HG03571 (cell line): ENCODE results near the gene FGF12.
"Not testable (repeated sequence)": the region's sequence is repeated elsewhere in the genome, so short reads cannot be mapped to it uniquely, and the experiment has no call there.

Source experiments
- ATAC-seq: cut with Tn5 transposase; IDR thresholded peaks from one replicate; pipeline ENCODE4 v1.9.1; 2021; ENCODE audit not compliant: unreplicated experiment

Gene FGF12

DNA sequence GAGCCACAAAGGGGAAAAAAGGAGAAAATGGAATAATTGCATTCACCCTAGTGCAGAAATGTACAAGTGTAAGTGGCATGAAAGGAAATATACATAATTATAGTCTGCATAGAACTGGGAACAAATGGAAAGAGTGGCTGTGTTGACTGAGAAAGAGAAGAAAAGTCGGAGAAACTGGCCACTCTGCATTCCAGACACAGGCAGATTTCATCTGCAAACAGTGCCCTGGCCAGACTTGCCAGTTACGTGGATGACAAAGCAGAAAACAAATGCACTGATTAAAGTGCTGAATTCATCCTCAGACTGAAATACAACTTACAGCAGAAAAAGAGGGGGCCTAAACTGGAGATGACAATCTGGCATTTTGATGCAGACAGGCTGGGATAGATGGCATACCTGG lies 129.8 kb downstream of the FGF12 start:
- ATAC-seq = no peak

DNA sequence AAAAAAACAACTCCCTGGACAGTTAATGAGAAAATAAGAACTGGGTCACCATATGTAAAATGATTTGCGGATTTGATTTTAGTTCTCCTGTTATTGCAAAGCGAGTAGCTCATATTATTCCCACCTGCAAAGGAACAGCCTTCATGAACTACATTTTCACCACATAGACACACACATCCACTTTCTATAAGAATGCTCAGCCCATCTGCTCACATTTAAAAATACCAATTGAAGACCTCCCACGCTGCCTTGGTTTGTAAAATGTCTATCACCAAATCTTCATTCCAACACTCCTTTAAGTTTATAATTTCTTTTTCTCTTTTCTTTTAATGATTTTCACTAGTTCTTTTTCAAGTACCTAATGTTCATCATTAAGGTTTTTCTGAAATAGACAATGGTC lies 148.6 kb downstream of the FGF12 start:
- no peak for ATAC-seq

DNA sequence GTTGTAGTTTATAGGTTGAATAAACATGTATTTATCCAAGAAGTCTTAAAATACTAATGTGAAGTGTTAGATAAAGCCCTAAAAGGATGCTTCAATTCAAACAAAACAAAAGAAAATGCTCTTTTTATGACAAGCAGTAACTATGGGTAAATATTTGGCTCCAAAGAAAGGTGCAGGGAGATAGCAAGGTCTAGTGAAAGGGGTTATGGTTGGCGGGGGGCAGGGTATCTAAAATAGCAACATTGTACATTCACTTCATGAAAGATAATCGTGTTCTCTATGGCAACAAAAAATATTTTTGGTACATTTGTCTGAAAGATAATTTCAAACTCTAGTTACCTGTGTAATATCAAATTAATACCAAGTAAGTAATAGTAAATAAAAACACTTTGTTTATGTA lies 149.5 kb downstream of the FGF12 start:
- ATAC-seq = no peak

DNA sequence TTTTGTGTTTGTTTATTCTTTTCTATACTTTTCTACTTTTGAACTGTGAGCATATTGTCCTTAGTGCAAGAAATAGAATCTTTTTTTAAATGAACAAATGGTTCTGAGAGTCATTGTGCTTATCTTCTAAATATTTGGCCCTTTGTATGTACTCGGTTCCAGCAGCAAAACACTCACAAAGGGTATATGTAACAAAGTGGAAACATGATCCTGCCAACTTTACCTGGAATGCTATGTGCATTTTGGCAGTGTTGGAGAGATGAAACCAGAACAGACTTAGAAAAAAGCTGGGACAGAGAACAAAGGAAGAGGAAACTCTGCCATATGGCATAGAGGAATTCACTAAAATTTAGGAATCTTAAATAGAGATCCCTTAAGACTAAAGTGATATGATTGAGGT lies 150.1 kb downstream of the FGF12 start:
- no peak for ATAC-seq

DNA sequence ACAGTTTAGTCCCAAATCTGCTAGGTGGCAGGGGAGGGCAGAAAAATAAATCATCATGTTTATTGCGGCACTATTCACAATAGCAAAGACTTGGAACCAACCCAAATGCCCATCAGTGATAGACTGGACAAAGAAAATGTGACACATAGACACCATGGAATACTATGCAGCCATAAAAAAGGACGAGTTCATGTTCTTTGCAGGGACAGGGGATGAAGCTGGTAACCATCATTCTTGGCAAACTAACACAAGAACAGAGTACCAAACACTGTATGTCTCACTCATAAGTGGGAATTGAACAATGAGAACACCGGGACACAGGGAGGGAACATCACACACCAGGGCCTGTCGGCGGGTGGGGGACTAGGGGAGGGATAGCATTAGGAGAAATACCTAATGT lies 150.6 kb downstream of the FGF12 start:
- ATAC-seq = not testable (repeated sequence)

DNA sequence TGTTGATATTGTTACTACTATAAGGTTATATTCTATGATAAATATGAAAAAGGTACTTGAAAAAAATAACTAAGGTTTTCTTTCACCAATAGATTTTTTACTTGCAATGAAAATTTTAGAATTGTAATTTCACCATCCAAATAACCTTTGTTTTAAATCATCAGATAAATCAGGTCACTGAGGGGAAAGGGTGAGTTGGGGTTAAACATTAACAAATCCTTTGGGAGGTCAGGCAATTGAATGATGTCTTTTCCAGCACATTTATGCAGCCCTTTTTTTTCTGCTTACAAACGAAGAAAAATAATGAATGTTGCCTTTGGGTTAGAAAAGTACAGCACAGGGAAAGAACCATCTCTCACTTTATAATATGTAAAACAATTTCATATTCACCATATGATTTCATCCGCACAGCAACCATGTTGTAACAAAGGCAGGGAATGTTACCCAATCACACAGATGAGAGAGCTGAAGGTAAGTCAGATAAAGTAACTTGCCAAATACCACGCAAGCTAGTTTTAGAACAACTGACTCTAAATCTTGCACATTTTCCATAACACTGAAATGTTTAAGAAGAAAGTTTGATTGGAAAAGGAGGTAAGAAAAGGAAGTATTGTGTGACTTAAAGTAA lies 151.3 kb downstream of the FGF12 start:
- no peak for ATAC-seq

DNA sequence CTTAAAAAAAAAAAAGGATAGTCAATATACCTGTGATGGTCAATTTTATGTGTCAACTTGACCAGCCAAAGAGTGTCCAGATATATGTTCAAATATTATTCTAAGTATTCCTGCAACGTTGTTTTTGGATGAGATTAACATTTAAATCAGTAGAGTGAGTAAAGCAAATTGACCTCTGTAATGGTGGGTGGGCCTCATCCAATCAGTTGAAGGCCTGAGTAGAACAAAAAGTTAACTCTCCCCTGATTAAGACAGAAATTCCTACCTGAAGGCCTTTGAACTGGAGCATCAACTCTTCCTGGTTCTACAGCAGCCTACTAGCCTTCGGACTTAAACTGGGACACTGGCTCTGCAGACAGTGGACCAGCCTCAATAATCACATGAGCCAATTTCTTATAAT lies 154.1 kb downstream of the FGF12 start:
- no peak for ATAC-seq

DNA sequence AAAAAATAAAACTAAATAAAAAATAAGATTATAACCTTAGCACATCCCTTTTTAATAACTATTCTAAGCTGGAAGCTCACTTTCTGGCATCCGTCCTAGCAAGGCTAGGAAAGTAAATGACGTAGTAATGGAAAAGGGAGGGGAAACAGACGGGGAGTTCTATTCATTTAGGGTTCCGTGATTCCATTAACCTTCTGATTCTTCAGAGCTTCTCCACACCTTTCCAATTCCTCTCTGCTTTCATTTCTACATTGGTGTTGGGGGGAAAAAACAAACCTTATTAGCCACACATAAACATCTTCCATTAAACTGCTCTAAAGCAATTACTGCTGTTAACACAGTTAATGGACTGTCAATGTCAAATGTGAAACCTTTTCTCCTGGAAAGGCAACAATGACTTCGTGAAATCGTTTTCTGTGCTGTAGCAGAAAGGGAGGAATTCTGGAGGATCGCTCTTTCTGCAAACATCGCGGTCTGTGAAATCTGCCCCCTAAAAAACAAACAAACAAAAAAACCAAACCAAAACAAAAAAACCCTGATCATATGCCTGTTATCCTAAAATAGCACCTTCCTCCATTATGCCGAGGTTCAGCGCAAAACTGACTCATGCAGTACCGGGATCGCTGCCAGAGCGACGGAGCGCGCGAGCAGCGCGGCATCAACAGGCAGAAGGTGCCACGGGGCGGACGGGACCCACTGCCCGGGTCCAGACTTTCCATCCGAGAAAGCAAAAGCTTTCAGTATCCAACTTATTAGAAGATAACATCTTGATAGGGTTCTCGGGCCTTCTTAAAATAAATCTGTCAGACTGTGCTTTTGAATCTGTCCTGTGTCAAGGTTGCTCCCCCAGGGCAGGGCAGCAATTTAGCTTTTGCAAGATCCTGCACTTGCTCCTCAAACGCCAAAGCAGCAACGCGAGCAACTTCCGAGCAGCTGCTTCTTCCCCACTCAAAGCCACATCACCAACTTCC lies 156.2 kb downstream of the FGF12 start:
- ATAC-seq = no peak

DNA sequence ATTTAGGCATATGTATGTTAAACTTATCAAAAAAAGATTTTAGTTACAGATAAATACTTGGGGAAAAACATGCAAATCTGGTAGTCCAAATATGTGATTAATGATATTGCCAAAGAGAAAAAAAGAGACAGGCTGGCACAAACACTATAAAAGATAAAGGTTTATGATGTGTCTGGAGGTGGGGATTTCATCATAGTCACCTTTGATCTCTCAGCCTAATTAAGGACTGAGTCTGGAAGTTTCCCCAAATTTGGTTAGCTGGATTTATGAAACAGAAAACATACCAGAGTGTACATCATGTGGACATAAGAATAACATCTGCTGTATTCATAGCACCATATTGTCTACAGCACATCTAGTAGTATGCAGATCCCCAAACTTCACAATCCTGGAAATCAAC lies 157.0 kb downstream of the FGF12 start:
- no peak for ATAC-seq

DNA sequence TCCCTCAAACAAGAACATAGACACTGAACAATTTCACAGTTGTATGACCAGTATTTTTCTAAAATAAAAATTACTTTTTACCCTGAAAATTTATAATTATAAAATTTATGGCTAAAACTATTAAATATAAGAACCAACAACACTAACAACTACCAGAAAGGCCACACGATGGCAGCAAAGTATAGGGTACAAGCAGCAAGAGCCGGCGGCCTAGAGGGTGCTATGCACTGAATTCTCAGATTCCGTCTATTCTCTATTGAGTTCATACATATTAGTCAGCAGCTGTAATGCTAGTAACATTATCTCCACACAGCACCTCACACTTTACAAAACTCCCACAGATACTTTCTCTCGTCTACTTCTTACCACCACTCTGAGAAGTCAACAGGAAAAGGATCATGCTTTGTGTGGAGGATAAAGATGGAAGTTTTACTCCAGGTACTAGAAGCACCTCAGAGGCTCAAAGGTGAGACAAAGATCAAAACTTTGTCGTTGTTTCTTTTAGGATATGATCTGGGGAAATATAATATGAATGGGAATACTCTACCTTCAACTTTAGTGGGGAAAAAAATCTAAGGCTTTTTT lies 160.5 kb downstream of the FGF12 start:
- peak; percentile 81 for ATAC-seq

DNA sequence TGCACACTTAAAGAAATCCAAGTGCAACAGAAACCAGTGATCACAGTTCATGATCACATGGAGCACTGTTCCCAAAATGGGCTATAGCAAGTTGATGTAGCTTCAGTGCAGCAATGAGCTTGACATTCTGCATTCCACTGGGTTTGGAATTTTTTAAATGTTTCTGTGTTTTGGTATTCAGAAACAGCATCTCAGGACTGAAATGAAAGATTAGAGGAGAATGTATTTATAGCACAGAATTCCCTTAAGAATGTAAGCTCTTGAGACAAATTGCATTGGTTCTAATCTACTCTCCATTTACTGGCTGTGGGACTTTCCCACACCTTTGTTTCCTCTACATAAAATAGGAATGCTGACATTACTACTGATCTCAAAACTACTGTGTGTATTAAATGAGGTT lies 162.7 kb downstream of the FGF12 start:
- no peak for ATAC-seq

DNA sequence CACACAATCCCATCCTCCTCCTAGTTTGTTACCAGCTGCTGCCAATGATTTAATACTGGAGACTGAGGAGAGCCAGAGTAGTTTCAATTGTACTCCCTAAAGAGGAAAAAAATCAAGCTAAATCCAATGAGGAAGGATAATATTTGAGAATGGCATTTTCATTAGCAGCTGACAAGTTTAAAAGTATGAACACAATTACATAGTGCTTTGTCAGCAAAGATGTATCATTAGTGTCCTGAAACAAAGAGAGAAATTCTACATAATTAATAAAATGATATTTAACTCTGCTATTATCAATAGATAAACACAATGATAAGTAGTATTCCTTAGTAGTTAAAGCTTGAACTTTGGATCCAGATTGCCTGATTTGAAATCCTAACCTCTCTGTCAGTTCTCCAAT lies 163.9 kb downstream of the FGF12 start:
- ATAC-seq = no peak

DNA sequence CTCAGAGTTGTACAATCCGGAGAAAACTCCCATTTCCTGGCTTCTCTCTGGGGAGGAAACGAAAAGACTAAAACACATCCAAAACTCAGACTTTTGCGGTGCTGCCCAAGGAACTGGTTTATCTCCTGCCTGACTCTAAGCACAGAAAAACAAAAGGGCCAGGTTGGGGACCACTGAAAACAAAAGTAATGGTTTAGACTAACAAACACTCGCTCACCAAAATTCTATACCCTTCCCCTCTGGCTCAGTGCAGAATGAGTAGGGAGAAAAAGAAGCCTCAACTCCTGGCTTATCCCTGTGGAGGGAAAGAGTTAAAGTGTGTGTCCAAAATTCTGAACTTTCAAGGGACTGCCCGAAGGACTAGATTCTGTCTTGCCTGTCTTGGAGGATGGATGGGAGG lies 173.6 kb downstream of the FGF12 start:
- ATAC-seq = no peak

DNA sequence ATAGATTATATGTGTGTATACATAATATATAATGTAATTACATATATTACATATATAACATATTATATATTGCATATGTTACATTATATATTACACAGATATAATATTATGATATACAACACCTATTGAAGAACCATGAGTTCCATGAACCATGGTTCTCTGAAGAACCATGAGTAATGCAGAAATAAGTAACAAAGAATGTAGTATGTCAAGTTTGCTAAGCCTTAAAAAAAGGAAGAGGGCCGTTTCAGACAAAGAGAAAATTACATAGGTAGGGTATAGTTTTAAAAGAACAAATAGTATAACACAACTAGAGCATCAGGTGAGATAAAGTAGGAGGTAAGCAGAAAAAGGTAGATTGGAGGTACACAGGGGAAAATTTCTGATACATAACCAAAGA lies 177.0 kb downstream of the FGF12 start:
- ATAC-seq = no peak

DNA sequence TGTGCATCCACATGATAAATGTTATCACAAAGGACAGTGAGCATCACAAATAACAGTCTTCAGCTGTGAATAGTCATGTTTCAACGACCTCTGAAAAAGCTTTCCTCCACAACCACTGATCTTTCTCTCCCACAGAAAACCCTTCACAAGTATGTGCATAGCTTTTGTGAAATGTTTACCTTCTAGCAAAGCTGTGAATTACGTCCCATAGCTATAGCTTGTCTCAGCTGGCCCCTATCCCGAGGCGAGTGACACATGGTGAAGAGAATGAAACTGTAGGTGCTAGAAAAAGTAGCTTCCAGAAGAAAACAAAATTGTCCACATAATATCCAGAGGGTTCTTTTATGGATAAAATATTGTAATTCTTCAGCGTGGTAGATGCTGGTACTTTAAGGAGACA lies 182.0 kb downstream of the FGF12 start:
- no peak for ATAC-seq

DNA sequence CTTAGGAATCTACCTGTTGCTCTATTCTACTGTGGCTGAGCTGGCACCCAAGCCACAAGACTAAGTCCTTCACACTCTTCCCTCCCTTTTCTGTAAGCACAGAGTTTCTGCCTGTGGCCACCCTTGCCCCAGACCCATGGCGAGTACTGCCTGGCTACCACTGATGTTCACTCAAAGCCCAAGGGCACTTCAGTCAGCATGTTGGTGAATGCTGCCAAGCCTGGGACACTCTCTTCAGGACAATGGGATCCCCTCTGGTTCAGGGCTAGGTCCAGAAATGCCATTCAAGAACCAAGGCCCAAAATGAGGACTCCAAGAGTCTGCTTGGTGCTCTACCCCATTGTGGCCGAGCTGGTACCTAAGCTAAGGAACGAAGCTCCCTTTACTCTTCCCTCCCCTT lies 184.2 kb downstream of the FGF12 start:
- ATAC-seq = no peak

DNA sequence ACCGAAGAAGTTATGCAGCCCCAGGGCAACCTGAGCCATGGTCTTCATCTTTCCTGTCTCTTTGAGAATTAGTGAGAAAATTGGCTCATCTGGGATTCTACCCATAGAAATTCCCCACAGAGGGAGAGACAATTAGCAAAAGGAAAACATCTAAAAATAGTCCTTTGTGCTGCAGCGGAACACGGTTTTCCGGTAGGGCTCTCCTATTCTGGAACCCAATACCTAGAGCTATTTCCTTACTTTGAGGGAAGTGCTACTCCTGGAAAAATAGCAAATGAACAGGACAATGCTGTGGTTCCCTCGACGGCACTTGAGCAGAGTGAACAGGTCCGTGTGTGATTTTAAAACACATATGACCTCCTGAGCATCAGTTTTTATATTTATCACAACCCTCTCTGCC lies 210.5 kb downstream of the FGF12 start:
- ATAC-seq = no peak

DNA sequence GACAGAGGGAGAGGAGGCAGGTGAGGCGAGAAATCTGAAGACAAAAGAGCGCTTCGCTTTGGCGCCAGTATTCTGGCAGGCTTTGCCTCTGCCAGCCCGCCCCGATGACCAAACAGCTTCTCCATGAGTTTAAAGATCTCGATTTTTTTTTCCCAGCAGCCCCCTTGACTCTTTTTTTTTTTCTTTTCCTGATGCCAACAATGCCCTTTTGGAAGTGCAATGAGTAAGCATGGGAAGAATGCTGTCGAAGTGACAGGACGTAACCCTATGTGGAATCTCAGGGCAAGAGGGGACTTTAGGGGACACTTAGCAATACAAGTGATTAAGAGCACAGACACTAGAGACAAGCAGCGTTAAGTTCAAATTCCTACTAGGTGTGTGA lies 211.7 kb downstream of the FGF12 start:
- ATAC-seq = no peak

DNA sequence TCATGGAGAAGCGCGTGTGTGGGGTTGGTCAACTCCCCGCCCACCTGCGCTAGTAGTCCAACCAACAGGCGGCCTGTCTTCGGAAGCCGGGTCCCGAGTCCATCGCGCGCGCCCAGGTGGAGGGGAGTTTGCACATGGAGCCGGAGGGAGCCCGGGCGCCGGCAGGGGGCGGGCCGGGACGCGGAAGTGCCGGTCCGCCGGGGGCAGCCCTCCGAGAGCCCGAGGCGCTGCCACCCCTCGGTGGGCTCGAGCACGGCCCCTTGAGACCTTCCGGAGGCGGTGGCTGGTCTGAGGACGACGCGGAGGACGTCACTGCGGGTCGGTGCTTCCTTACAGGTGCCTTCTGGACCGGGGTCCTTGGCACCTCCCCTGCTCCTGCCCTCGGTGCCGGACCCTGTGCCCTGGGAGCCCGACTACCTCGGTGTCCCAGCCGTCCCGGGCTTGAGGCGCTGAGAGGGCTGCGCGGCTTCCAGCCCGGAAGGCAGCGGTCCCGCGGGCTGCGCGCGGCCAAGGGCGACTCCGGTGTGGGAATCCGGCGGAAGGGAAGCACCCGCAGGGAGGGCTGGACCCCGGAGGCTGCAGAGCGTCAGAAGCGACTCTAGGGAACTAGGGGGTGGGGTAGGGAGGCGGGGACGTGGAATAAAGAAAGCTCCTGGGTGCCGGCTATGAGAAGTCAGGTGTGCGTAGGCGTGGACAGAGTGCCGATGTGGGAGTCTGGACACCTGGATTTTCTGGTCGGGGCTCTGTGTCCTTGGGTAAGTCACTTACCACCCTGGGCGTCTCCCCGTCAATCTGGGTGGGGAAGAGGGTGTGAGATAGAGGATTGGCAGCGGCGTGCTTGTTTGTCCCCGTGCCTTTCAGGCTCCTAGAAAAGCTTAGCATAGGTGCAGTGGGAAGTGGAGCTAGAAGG lies 212.3 kb downstream of the FGF12 start:
- no peak for ATAC-seq

DNA sequence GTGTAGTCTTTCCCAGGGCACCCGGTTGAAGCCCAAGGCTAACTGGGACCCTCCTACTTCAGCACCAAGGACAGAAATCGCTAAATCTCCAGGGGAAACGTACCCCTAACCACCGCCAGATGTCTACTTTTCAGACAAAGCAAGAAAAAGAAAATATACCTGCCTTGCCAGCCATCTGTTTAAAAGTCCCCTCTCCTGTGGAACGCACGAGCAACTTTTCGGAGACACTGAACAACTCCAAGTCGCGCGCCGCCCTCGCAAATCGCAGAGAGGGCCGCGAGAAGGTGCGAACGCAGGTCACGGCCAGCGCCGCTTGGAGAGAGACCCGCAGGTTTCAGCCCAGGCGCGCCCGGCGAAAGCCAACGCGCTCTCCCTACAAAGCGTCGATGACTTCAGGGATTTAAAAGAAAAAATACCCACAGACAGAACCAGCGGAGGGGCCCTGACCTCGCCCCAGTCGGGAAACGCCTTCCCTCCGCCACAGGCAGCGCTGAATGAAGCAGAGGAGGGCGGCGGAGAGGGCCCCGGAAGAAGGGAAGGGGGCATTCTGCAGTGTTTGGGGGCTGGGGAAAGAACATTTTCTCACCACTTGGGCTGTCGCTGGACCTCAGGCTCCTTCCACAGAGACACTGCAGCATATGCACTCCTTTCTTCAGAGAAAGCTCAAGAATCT lies 213.1 kb downstream of the FGF12 start:
- ATAC-seq = no peak

DNA sequence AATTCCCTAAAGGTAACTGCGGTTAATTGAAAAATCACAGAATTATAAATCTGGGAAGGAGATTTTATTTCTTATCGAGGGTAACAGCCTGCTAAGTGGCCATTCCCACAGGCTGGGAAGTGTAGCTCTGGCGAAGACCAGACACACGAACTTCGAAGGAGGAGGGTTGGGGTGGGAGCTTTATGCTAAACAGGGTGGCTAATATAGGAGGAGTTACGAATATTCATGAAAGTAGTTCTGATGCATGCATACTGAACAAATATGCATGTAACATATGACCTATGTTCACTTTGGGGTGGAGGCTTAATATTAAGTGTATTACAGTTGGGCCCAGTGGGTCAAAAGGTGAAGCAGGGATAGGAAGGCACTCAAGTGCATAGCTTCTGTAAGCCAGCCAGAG lies 221.6 kb downstream of the FGF12 start:
- ATAC-seq = no peak
